A673 (cell line): ENCODE results near the gene NTMT2. TPM values are rescaled to one million over a fixed set of nuclear protein-coding genes. Genes with fewer than 3 reads are reported as not detected.

Experiments
- Bru-seq: library from RNA; stranded (reverse); fragments of 400-500 nt; gene quantifications from one replicate; lab custom pipeline; 2021; lab: Mats Ljungman, UMichigan
- BruChase-seq, 2 experiments: library from RNA; stranded (reverse); fragments of 400-500 nt; gene quantifications; one replicate each; lab custom pipeline; 2021; lab: Mats Ljungman, UMichigan
- BruUV-seq: library from RNA; stranded (reverse); fragments of 400-500 nt; replicated peaks from 2 replicates; lab custom pipeline; 2021; lab: Mats Ljungman, UMichigan
- CTCF ChIA-PET: fragments of 300-600 bp; sonication (Branson Sonifier 250); formaldehyde crosslinking; loops from one replicate; lab custom pipeline; 2022; ENCODE audit warnings: antibody characterized with exemption; lab: Charles Lee
- POLR2A ChIA-PET: fragments of 300-600 bp; sonication (Branson Sonifier 250); formaldehyde crosslinking; loops from one replicate; lab custom pipeline; 2022; ENCODE audit warnings: antibody characterized with exemption; ENCODE audit not compliant: low non-redundant PET; lab: Charles Lee
- DNase-seq: peaks from one replicate; pipeline ENCODE4 v3.0.0-alpha.2; 2015; ENCODE audit warnings: low spot score
- H3K27ac ChIP-seq: fragments of 200-600 bp; sonication (generic); 2 replicates; pipeline ENCODE4 v1.5.1; 2016; ENCODE audit warnings: mixed run types, low read depth, mild to moderate bottlenecking, mixed read lengths, antibody characterized with exemption, low read length; ENCODE audit not compliant: poor library complexity, severe bottlenecking
- H3K27me3 ChIP-seq: fragments of 200-600 bp; sonication (generic); replicated peaks from 2 replicates; pipeline ENCODE4 v1.6.1; 2017; ENCODE audit warnings: mixed run types, low read depth, mild to moderate bottlenecking, mixed read lengths, antibody characterized with exemption, low read length; ENCODE audit not compliant: insufficient read depth, poor library complexity
- H3K36me3 ChIP-seq: fragments of 200-600 bp; sonication (generic); 2 replicates; pipeline ENCODE4 v1.6.1; 2016; ENCODE audit warnings: mixed run types, mild to moderate bottlenecking, mixed read lengths, antibody characterized with exemption, low read length; ENCODE audit not compliant: insufficient read depth, poor library complexity, severe bottlenecking
- H3K4me1 ChIP-seq: fragments of 200-600 bp; sonication (generic); 2 replicates; pipeline ENCODE4 v1.6.1; 2017; ENCODE audit warnings: mixed run types, mild to moderate bottlenecking, mixed read lengths, antibody characterized with exemption, low read length; ENCODE audit not compliant: insufficient read depth, poor library complexity, severe bottlenecking
- H3K4me3 ChIP-seq: fragments of 200-600 bp; sonication (generic); 2 replicates; pipeline ENCODE4 v1.5.1; 2016; ENCODE audit warnings: low read depth, mixed run types, mild to moderate bottlenecking, mixed read lengths, low read length; ENCODE audit not compliant: poor library complexity, severe bottlenecking
- H3K9me3 ChIP-seq: fragments of 200-600 bp; sonication (generic); 2 replicates; pipeline ENCODE4 v1.6.1; 2016; ENCODE audit warnings: mixed run types, low read depth, mild to moderate bottlenecking, mixed read lengths, antibody characterized with exemption, low read length; ENCODE audit not compliant: poor library complexity, severe bottlenecking
- CTCF ChIP-seq: fragments of 300-800, 200-600 bp; sonication (generic); conservative IDR thresholded peaks from 2 replicates; pipeline ENCODE4 v1.5.1; 2017; ENCODE audit warnings: low read depth, mild to moderate bottlenecking, antibody characterized with exemption, low read length, moderate library complexity, mixed read lengths
- EZH2 ChIP-seq: fragments of 200-600 bp; sonication (generic); IDR thresholded peaks from 2 replicates; pipeline ENCODE4 v1.6.1; 2017; ENCODE audit warnings: borderline replicate concordance, low read depth, mild to moderate bottlenecking, mixed read lengths, antibody characterized with exemption, low read length; ENCODE audit not compliant: poor library complexity, severe bottlenecking
- intact Hi-C: fragments of 100-400 bp; cut with micrococcal nuclease; formaldehyde crosslinking; loops from one replicate; pipeline ENCODE4 v1.10.0; 2022; ENCODE audit not compliant: unreplicated experiment
- long read RNA-seq: library from polyadenylated mRNA; stranded (forward); transcript quantifications from one replicate; pipeline ENCODE4 v2.0.0, GENCODE V29; 2022
- total RNA-seq: library from RNA; stranded (reverse); gene quantifications from 2 replicates; pipeline ENCODE4 v1.2.3, GENCODE V29; 2021

The NTMT2 gene
- total RNA-seq (not detected in 2 replicates), Bru-seq, nascent RNA (percentile 16 among the genes with signal in this experiment), BruChase-seq, experiment 1, labeled RNA remaining after a 2-hour chase (percentile 19 among the genes with signal in this experiment), BruChase-seq, experiment 2, labeled RNA remaining after a 6-hour chase (percentile 13 among the genes with signal in this experiment)
- long read RNA-seq, result 0 reads

DNA sequence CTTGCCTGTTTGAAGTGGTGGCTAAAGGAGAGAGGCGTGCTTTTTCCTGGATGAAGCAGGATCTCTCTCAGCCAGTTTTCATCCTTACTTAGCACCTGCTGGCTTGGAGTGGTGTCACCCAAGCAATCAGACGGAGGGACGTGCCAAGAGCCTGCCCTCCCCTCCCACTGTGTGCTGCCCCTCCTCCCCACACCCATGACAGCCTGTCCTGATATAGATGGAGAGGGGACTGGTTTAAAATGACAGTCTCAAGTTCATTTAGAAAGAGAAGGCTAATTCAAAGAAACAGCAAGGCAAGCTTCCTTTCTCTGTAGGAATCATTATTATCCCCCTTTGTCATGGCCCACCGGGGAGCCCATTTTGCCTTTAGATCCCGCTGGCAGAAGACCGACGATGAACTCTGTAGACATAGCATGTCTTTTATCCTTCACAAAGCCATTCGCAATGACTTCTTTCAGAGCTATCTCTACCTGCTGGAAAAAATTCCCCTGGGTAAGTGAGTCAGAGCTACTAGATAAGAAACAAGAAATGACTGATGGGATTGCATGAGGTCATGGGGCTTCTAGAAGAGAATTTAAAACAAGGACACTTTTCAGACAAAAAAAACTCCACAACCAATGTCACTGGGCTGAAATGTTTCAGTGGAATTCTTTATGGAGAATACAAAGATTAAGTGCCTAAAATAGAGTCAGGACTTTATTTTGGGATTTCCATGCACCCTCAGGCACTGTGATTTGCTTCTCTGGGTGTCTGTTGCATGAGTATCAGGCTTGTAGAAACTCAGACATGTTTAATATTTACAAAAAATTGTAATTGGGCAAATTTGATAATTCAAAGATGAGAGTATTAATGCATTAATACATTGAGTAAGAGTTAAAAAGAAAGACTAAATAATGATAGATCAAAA lies at the start of gene NTMT2:
Gene NTMT2, plus strand, starts transcription at position 190 of the 907 bp plus-strand sequence. Its CDS starts 149 bp downstream, at position 339.
- CTCF ChIA-PET, result interaction anchor here (0.5 kb wide), 1 partner anchor 540 kb away, joined by 8 read pairs; no protein-coding TSS in a partner anchor
- intact Hi-C loops, result loop anchor here (5.0 kb wide), 1 partner anchor 129 kb away; no protein-coding TSS in a partner anchor
- no peaks in the 10 kb centered on the region for H3K36me3 ChIP-seq
- H3K4me1 ChIP-seq, result peaks cover 18% of the 10 kb centered on the region
- TF ChIP-seq CTCF (no peak), EZH2 (no peak)
- no peak within 1 kb of the TSS for H3K27ac ChIP-seq
- no TSS peak for BruUV-seq
- POLR2A ChIA-PET, result no interaction called here
- DNase-seq, result peak; percentile 96
- no peaks in the 10 kb centered on the region for H3K9me3 ChIP-seq
- peaks cover 5% of the 10 kb centered on the region for H3K27me3 ChIP-seq
- no peak within 1 kb of the TSS for H3K4me3 ChIP-seq

DNA sequence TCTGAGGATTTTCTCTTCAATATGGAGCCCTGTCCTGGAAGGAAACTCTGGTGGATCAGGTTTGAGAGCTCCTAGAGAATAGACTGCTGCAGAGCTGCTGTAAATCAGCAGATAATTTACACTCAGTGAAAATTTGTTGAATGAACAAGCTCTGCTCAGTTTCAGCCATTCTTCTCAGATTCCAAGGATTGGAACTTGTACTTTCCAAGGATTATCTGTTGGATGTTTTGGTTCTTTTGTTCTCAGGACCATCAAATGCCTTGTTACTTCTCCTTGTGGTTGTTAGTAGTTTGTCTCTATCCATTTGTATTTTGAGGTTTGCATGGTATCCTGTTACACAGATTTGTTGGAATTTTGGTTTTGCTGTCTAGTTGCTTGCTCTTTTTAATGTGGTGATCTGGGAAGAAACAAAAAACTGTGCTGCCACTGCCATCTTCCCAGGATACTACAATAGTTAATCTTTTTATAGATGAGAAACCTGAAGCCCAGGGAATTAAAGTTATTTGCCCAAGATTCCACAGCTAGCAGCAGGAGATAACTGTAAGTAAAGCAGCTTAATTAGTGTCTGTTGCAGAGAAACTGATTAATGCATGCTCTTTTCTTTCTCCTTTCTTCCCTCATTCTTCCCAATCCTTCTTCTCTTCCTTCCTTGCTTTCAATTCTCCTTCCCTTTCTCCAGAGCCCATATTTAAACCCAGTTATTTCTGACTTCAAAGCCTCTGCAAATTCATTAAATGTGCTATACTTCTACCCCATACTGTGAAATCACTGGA lies 49.6 kb upstream of the NTMT2 start:
- H3K36me3 ChIP-seq, result no peaks in the 10 kb centered on the region
- ChIA-PET CTCF (no interaction called here), POLR2A (no interaction called here)
- H3K9me3 ChIP-seq, result no peaks in the 10 kb centered on the region
- H3K27ac ChIP-seq, result peak overlapping the region; percentile 63
- intact Hi-C loops, result no loop called here
- TF ChIP-seq EZH2 (no peak), CTCF (no peak)
- BruUV-seq, result no TSS peak
- no peaks in the 10 kb centered on the region for H3K27me3 ChIP-seq
- H3K4me1 ChIP-seq, result peaks cover 28% of the 10 kb centered on the region
- peak overlapping the region; percentile 7 for H3K4me3 ChIP-seq
- peak; percentile 45 for DNase-seq

DNA sequence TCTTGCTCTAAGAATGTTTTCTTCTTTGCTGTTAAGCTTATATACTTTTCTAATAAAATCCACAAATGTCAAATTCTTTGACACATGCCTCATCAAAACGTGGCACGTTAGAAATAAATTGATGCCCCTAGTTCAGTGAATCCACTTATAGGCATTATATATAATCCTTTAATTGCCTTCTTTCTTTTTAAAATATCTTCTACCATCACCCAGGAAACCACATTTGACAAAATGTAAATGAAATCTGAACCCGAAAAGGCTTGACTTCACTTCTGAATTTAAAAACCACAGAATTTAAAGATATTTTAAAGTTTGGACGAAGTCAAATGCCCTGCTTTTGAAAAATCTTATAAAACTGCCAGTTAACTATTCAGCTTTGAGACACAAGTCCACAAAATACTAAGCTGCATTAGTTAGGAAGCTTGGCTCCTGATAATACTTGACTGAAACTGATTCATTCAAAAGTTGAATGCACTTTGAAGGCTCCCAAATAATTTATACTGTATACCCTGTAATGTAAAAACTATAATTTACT lies 48.9 kb upstream of the NTMT2 start:
- CTCF ChIA-PET, result no interaction called here
- H3K27ac ChIP-seq, result peak overlapping the region; percentile 63

More for the DNA sequence above, 48.9 kb upstream of the NTMT2 start:
- peak; percentile 73 for DNase-seq
- Histone ChIP-seq H3K4me3 (peak overlapping the region; percentile 7), H3K9me3 (no peaks in the 10 kb centered on the region), H3K27me3 (no peaks in the 10 kb centered on the region), H3K4me1 (peaks cover 28% of the 10 kb centered on the region), H3K36me3 (no peaks in the 10 kb centered on the region)
- POLR2A ChIA-PET, result no interaction called here
- intact Hi-C loops, result no loop called here
- no TSS peak for BruUV-seq
- TF ChIP-seq EZH2, result no peak
- no peak for TF ChIP-seq CTCF
